WTC11 (cell line): ENCODE results near the gene UGT1A10. TPM values are rescaled to one million over a fixed set of nuclear protein-coding genes. Genes with fewer than 3 reads are reported as not detected.
"Not testable (repeated sequence)": the region's sequence is repeated elsewhere in the genome, so short reads cannot be mapped to it uniquely, and the experiment has no call there.

ENCODE experiments used
- ATAC-seq: fragments of 200-7000 bp; cut with Tn5 transposase; 2 replicates; pipeline ENCODE4 v1.10.0; 2021; ENCODE audit warnings: mild to moderate bottlenecking, moderate library complexity
- CTCF ChIA-PET: fragments of 300-600 bp; sonication (Branson Sonifier 250); formaldehyde crosslinking; loops from one replicate; lab custom pipeline; 2021; ENCODE audit warnings: antibody characterized with exemption; lab: Charles Lee
- POLR2A ChIA-PET: fragments of 350-600 bp; sonication (Branson Sonifier 250); formaldehyde crosslinking; loops from one replicate; lab custom pipeline; 2021; ENCODE audit warnings: antibody characterized with exemption; lab: Charles Lee
- DNase-seq: peaks from one replicate; pipeline ENCODE4 v3.0.0; 2021; ENCODE audit warnings: low spot score
- H3K27ac Mint-ChIP-seq: 2 replicates; pipeline ENCODE4 v1.8.0; 2021; ENCODE audit warnings: mixed read lengths
- H3K27me3 Mint-ChIP-seq: 2 replicates; pipeline ENCODE4 v1.8.0; 2021; ENCODE audit warnings: low read depth, mild to moderate bottlenecking, moderate library complexity, mixed read lengths
- H3K36me3 Mint-ChIP-seq: 2 replicates; pipeline ENCODE4 v1.8.0; 2021; ENCODE audit warnings: mixed read lengths
- H3K4me1 Mint-ChIP-seq: 2 replicates; pipeline ENCODE4 v1.8.0; 2022; ENCODE audit warnings: mixed read lengths
- H3K4me3 Mint-ChIP-seq: 2 replicates; pipeline ENCODE4 v1.8.0; 2021; ENCODE audit warnings: mild to moderate bottlenecking, moderate library complexity, mixed read lengths
- H3K9me3 Mint-ChIP-seq: 2 replicates; pipeline ENCODE4 v1.8.0; 2021; ENCODE audit warnings: mixed read lengths
- CDX4 ChIP-seq: fragments of 250-450 bp; sonication (Bioruptor Pico); IDR thresholded peaks from 2 replicates; pipeline ENCODE4 v1.9.0; 2021; ENCODE audit warnings: moderate library complexity, mild to moderate bottlenecking, inconsistent platforms, borderline replicate concordance
- ETV6 ChIP-seq: sonication (generic); formaldehyde crosslinking; IDR thresholded peaks from 2 replicates; pipeline ENCODE4 v1.8.1; 2022; ENCODE audit warnings: mild to moderate bottlenecking, missing genetic modification reagents
- MYBL2 ChIP-seq: sonication (generic); formaldehyde crosslinking; IDR thresholded peaks from 2 replicates; pipeline ENCODE4 v1.8.1; 2023; ENCODE audit warnings: mild to moderate bottlenecking, moderate library complexity, missing genetic modification reagents
- NFYB ChIP-seq: sonication (generic); formaldehyde crosslinking; conservative IDR thresholded peaks from 2 replicates; pipeline ENCODE4 v1.8.0; 2022; ENCODE audit warnings: low read depth, missing genetic modification reagents
- NR2C2 ChIP-seq: sonication (generic); formaldehyde crosslinking; IDR thresholded peaks from 2 replicates; pipeline ENCODE4 v1.8.0; 2022; ENCODE audit warnings: mild to moderate bottlenecking, missing genetic modification reagents
- NR3C1 ChIP-seq: sonication (generic); formaldehyde crosslinking; conservative IDR thresholded peaks from 2 replicates; pipeline ENCODE4 v1.8.1; 2023; ENCODE audit warnings: low read depth, mild to moderate bottlenecking, missing genetic modification reagents
- RORB ChIP-seq: fragments of 250-450 bp; sonication (Bioruptor Pico); IDR thresholded peaks from 2 replicates; pipeline ENCODE4 v1.9.0; 2021; ENCODE audit warnings: mild to moderate bottlenecking
- SOX15 ChIP-seq: fragments of 250-450 bp; sonication (Bioruptor Pico); IDR thresholded peaks from 2 replicates; pipeline ENCODE4 v1.9.0; 2021; ENCODE audit warnings: mild to moderate bottlenecking
- SP1 ChIP-seq: sonication (generic); formaldehyde crosslinking; conservative IDR thresholded peaks from 2 replicates; pipeline ENCODE4 v1.8.1; 2022; ENCODE audit warnings: missing genetic modification reagents
- STAT6 ChIP-seq: sonication (generic); formaldehyde crosslinking; conservative IDR thresholded peaks from 2 replicates; pipeline ENCODE4 v1.8.1; 2023; ENCODE audit warnings: mild to moderate bottlenecking, low read depth, missing genetic modification reagents, moderate library complexity
- total RNA-seq: library from RNA; stranded (reverse); gene quantifications from 3 replicates; pipeline ENCODE4 v1.2.3, GENCODE V29; 2021
- TF ChIP-seq, protein P1 (sequence below): sonication (generic); formaldehyde crosslinking; IDR thresholded peaks from 2 replicates; pipeline ENCODE4 v1.8.0; 2022; ENCODE audit warnings: missing genetic modification reagents
- TF ChIP-seq, protein P2 (sequence below): sonication (generic); formaldehyde crosslinking; IDR thresholded peaks from 2 replicates; pipeline ENCODE4 v1.8.0; 2022; ENCODE audit warnings: mild to moderate bottlenecking, missing genetic modification reagents
- TF ChIP-seq, protein P3 (sequence below): fragments of 250-450 bp; sonication (Bioruptor Pico); IDR thresholded peaks from 2 replicates; pipeline ENCODE4 v1.9.0; 2021; ENCODE audit warnings: mild to moderate bottlenecking, borderline replicate concordance
- TF ChIP-seq, protein P4 (sequence below): sonication (generic); formaldehyde crosslinking; IDR thresholded peaks from 2 replicates; pipeline ENCODE4 v1.8.1; 2022; ENCODE audit warnings: mild to moderate bottlenecking, moderate library complexity, missing genetic modification reagents
- TF ChIP-seq, protein P5 (sequence below): sonication (generic); formaldehyde crosslinking; IDR thresholded peaks from 2 replicates; pipeline ENCODE4 v1.8.0; 2022; ENCODE audit warnings: mild to moderate bottlenecking, missing genetic modification reagents
- TF ChIP-seq, protein P6 (sequence below): fragments of 250-450 bp; sonication (Bioruptor Pico); IDR thresholded peaks from 2 replicates; pipeline ENCODE4 v1.8.0; 2021; ENCODE audit warnings: mild to moderate bottlenecking

The UGT1A10 gene
- total RNA-seq, 1 experiment from 2014 or later: not detected

GRCh38 chr2:233655043-233655442, 18.8 kb downstream of the UGT1A10 start (continued):
- TF ChIP-seq, protein P1, sequence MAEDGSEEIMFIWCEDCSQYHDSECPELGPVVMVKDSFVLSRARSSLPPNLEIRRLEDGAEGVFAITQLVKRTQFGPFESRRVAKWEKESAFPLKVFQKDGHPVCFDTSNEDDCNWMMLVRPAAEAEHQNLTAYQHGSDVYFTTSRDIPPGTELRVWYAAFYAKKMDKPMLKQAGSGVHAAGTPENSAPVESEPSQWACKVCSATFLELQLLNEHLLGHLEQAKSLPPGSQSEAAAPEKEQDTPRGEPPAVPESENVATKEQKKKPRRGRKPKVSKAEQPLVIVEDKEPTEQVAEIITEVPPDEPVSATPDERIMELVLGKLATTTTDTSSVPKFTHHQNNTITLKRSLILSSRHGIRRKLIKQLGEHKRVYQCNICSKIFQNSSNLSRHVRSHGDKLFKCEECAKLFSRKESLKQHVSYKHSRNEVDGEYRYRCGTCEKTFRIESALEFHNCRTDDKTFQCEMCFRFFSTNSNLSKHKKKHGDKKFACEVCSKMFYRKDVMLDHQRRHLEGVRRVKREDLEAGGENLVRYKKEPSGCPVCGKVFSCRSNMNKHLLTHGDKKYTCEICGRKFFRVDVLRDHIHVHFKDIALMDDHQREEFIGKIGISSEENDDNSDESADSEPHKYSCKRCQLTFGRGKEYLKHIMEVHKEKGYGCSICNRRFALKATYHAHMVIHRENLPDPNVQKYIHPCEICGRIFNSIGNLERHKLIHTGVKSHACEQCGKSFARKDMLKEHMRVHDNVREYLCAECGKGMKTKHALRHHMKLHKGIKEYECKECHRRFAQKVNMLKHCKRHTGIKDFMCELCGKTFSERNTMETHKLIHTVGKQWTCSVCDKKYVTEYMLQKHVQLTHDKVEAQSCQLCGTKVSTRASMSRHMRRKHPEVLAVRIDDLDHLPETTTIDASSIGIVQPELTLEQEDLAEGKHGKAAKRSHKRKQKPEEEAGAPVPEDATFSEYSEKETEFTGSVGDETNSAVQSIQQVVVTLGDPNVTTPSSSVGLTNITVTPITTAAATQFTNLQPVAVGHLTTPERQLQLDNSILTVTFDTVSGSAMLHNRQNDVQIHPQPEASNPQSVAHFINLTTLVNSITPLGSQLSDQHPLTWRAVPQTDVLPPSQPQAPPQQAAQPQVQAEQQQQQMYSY: no peak
- TF ChIP-seq SP1: no peak
- no peak for TF ChIP-seq NR3C1 (CRISPR knock-in tag)
- TF ChIP-seq, protein P2, sequence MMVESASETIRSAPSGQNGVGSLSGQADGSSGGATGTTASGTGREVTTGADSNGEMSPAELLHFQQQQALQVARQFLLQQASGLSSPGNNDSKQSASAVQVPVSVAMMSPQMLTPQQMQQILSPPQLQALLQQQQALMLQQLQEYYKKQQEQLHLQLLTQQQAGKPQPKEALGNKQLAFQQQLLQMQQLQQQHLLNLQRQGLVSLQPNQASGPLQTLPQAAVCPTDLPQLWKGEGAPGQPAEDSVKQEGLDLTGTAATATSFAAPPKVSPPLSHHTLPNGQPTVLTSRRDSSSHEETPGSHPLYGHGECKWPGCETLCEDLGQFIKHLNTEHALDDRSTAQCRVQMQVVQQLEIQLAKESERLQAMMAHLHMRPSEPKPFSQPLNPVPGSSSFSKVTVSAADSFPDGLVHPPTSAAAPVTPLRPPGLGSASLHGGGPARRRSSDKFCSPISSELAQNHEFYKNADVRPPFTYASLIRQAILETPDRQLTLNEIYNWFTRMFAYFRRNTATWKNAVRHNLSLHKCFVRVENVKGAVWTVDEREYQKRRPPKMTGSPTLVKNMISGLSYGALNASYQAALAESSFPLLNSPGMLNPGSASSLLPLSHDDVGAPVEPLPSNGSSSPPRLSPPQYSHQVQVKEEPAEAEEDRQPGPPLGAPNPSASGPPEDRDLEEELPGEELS (CRISPR knock-in tag): no peak
- TF ChIP-seq, all 79 proteins: peak for 0

GRCh38 chr2:233655943-233656342, 19.7 kb downstream of the UGT1A10 start:
- H3K4me1 Mint-ChIP-seq: not testable (repeated sequence)

GRCh38 chr2:233656443-233656842, 20.2 kb downstream of the UGT1A10 start:
- no peak overlapping the region for H3K27ac Mint-ChIP-seq
- ATAC-seq: no peak
- TF ChIP-seq RORB (CRISPR knock-in tag) (no peak), SOX15 (no peak), NFYB (CRISPR knock-in tag) (no peak), STAT6 (CRISPR knock-in tag) (no peak), NR2C2 (no peak), MYBL2 (CRISPR knock-in tag) (no peak), ETV6 (CRISPR knock-in tag) (no peak), CDX4 (CRISPR knock-in tag) (no peak)
- TF ChIP-seq, protein P3, sequence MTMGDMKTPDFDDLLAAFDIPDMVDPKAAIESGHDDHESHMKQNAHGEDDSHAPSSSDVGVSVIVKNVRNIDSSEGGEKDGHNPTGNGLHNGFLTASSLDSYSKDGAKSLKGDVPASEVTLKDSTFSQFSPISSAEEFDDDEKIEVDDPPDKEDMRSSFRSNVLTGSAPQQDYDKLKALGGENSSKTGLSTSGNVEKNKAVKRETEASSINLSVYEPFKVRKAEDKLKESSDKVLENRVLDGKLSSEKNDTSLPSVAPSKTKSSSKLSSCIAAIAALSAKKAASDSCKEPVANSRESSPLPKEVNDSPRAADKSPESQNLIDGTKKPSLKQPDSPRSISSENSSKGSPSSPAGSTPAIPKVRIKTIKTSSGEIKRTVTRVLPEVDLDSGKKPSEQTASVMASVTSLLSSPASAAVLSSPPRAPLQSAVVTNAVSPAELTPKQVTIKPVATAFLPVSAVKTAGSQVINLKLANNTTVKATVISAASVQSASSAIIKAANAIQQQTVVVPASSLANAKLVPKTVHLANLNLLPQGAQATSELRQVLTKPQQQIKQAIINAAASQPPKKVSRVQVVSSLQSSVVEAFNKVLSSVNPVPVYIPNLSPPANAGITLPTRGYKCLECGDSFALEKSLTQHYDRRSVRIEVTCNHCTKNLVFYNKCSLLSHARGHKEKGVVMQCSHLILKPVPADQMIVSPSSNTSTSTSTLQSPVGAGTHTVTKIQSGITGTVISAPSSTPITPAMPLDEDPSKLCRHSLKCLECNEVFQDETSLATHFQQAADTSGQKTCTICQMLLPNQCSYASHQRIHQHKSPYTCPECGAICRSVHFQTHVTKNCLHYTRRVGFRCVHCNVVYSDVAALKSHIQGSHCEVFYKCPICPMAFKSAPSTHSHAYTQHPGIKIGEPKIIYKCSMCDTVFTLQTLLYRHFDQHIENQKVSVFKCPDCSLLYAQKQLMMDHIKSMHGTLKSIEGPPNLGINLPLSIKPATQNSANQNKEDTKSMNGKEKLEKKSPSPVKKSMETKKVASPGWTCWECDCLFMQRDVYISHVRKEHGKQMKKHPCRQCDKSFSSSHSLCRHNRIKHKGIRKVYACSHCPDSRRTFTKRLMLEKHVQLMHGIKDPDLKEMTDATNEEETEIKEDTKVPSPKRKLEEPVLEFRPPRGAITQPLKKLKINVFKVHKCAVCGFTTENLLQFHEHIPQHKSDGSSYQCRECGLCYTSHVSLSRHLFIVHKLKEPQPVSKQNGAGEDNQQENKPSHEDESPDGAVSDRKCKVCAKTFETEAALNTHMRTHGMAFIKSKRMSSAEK (CRISPR knock-in tag): no peak
- TF ChIP-seq, protein P4, sequence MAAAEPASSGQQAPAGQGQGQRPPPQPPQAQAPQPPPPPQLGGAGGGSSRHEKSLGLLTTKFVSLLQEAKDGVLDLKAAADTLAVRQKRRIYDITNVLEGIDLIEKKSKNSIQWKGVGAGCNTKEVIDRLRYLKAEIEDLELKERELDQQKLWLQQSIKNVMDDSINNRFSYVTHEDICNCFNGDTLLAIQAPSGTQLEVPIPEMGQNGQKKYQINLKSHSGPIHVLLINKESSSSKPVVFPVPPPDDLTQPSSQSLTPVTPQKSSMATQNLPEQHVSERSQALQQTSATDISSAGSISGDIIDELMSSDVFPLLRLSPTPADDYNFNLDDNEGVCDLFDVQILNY (CRISPR knock-in tag): no peak
- TF ChIP-seq, protein P5, sequence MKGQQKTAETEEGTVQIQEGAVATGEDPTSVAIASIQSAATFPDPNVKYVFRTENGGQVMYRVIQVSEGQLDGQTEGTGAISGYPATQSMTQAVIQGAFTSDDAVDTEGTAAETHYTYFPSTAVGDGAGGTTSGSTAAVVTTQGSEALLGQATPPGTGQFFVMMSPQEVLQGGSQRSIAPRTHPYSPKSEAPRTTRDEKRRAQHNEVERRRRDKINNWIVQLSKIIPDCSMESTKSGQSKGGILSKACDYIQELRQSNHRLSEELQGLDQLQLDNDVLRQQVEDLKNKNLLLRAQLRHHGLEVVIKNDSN (CRISPR knock-in tag): no peak
- TF ChIP-seq, protein P6, sequence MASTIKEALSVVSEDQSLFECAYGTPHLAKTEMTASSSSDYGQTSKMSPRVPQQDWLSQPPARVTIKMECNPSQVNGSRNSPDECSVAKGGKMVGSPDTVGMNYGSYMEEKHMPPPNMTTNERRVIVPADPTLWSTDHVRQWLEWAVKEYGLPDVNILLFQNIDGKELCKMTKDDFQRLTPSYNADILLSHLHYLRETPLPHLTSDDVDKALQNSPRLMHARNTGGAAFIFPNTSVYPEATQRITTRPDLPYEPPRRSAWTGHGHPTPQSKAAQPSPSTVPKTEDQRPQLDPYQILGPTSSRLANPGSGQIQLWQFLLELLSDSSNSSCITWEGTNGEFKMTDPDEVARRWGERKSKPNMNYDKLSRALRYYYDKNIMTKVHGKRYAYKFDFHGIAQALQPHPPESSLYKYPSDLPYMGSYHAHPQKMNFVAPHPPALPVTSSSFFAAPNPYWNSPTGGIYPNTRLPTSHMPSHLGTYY: no peak
- TF ChIP-seq, all 79 proteins: peak for 0
- Mint-ChIP-seq H3K4me1 (no peaks in the 10 kb centered on the region), H3K9me3 (no peaks in the 10 kb centered on the region), H3K36me3 (no peaks in the 10 kb centered on the region), H3K27me3 (peaks cover under 1% of the 10 kb centered on the region), H3K4me3 (no peak overlapping the region)
- POLR2A ChIA-PET: no interaction called here
- no peak for DNase-seq
- CTCF ChIA-PET: no interaction called here

More at GRCh38 chr2:233655943-233656342, 19.7 kb downstream of the UGT1A10 start:
- H3K4me3 Mint-ChIP-seq, CTCF ChIA-PET, H3K9me3 Mint-ChIP-seq, DNase-seq, POLR2A ChIA-PET, H3K27ac Mint-ChIP-seq, H3K27me3 Mint-ChIP-seq, ATAC-seq, H3K36me3 Mint-ChIP-seq: not testable (repeated sequence)
